SK-N-SH (cell line): ENCODE measurements around the gene CIPC. TPM values are rescaled to one million over a fixed set of nuclear protein-coding genes. Genes with fewer than 3 reads are reported as not detected.
A peak's percentile ranks its signal among the peaks of the same experiment; 100 is the strongest.

ENCODE experiments used
- CTCF ChIA-PET: fragments of 300-600, 350-600 bp; formaldehyde crosslinking; extraction: SDS; loops from one replicate; lab custom pipeline; 2021; lab: Yijun Ruan, JAX
- POLR2A ChIA-PET: fragments of 350-600 bp; sonication (Branson Sonifier 250); formaldehyde crosslinking; extraction: SDS; loops from one replicate; lab custom pipeline; 2020; ENCODE audit warnings: antibody characterized with exemption, inconsistent platforms; lab: Yijun Ruan, JAX
- DNase-seq: peaks from one replicate; pipeline ENCODE4 v3.0.0; 2012
- H2AFZ ChIP-seq: fragments of 200-600 bp; sonication (generic); 2 replicates; pipeline ENCODE4 v1.8.1; 2016; ENCODE audit warnings: antibody characterized with exemption, mild to moderate bottlenecking, low read depth
- H3F3A ChIP-seq: fragments of 200-600 bp; sonication (generic); replicated peaks from 2 replicates; pipeline ENCODE3; 2016; ENCODE audit warnings: antibody characterized with exemption, mild to moderate bottlenecking; ENCODE audit not compliant: insufficient read depth
- H3K27ac ChIP-seq, 2 experiments: fragments of 200-500 bp in 1 of 2; fragments of 200-600 bp in 1 of 2; sonication (Bioruptor generic) in 1 of 2; sonication (generic), shearing (Covaris generic) in 1 of 2; 2 replicates each; pipeline versions ENCODE4 v1.5.1 to v1.6.1; 2014 to 2016; ENCODE audit warnings: low read depth in 2 of 2, inconsistent platforms in 1 of 2, low read length in 1 of 2, mild to moderate bottlenecking in 1 of 2, mixed read lengths in 1 of 2
- H3K27me3 ChIP-seq: fragments of 200-600 bp; sonication (generic), shearing (Covaris generic); 2 replicates; pipeline ENCODE4 v1.6.1; 2016; ENCODE audit warnings: mixed run types; ENCODE audit not compliant: insufficient read depth
- H3K36me3 ChIP-seq, 2 experiments: fragments of 200-500 bp in 1 of 2; fragments of 200-600 bp in 1 of 2; sonication (Bioruptor generic) in 1 of 2; sonication (generic) in 1 of 2; replicated peaks in 1 of 2; 2 replicates each; pipeline versions ENCODE3 to v1.5.1; 2014 to 2016; ENCODE audit warnings: low read length in 1 of 2, mild to moderate bottlenecking in 1 of 2; ENCODE audit not compliant: insufficient read depth in 2 of 2, control insufficient read depth in 1 of 2
- H3K4me1 ChIP-seq, 2 experiments: fragments of 200-500 bp in 1 of 2; fragments of 200-600 bp in 1 of 2; sonication (Bioruptor generic) in 1 of 2; sonication (generic), shearing (Covaris generic) in 1 of 2; 2 replicates each; pipeline versions ENCODE4 v1.5.1 to v1.6.1; 2014 to 2016; ENCODE audit warnings: low read depth in 1 of 2, low read length in 1 of 2, mixed run types in 1 of 2; ENCODE audit not compliant: insufficient read depth in 2 of 2, control insufficient read depth in 1 of 2
- H3K4me2 ChIP-seq: fragments of 200-600 bp; sonication (generic), shearing (Covaris generic); 2 replicates; pipeline ENCODE4 v1.6.1; 2017; ENCODE audit warnings: mixed run types
- H3K4me3 ChIP-seq, 2 experiments: fragments of 200-500 bp in 1 of 2; fragments of 200-600 bp in 1 of 2; sonication (Bioruptor generic) in 1 of 2; sonication (generic), shearing (Covaris generic) in 1 of 2; 2 replicates each; pipeline versions ENCODE4 v1.5.1 to v1.8.1; 2014 to 2016; ENCODE audit warnings: low read depth in 2 of 2, inconsistent platforms in 1 of 2, low read length in 1 of 2, mild to moderate bottlenecking in 1 of 2, mixed read lengths in 1 of 2, moderate library complexity in 1 of 2
- H3K79me2 ChIP-seq: fragments of 200-600 bp; sonication (generic); 2 replicates; pipeline ENCODE4 v1.8.1; 2017; ENCODE audit warnings: mild to moderate bottlenecking; ENCODE audit not compliant: insufficient read depth
- H3K9ac ChIP-seq: fragments of 200-600 bp; sonication (generic); 2 replicates; pipeline ENCODE4 v1.6.1; 2017; ENCODE audit warnings: mixed run types
- H3K9me2 ChIP-seq: fragments of 200-600 bp; sonication (generic); 2 replicates; pipeline ENCODE4 v1.6.1; 2017; ENCODE audit warnings: mixed run types
- H3K9me3 ChIP-seq: fragments of 200-600 bp; sonication (generic); 2 replicates; pipeline ENCODE4 v1.6.1; 2017; ENCODE audit warnings: mixed run types, mild to moderate bottlenecking, moderate library complexity
- H4K20me1 ChIP-seq: fragments of 200-600 bp; sonication (generic); 2 replicates; pipeline ENCODE4 v1.6.1; 2017; ENCODE audit warnings: mild to moderate bottlenecking, mixed run types; ENCODE audit not compliant: insufficient read depth
- ELF1 ChIP-seq: IDR thresholded peaks from 2 replicates; pipeline ENCODE4 v1.4.0; 2012
- EP300 ChIP-seq, 2 experiments: IDR thresholded peaks; 2 replicates each; pipeline versions ENCODE4 v1.4.0 to v1.6.1; 2012; ENCODE audit warnings: borderline replicate concordance in 1 of 2, low read depth in 1 of 2, low read length in 1 of 2
- EZH2phosphoT487 ChIP-seq: fragments of 200-600 bp; sonication (generic); IDR thresholded peaks from 2 replicates; pipeline ENCODE4 v1.6.1; 2017; ENCODE audit warnings: low read depth, mixed run types, mild to moderate bottlenecking, antibody characterized with exemption, moderate library complexity, borderline replicate concordance
- FOXJ3 ChIP-seq: sonication (generic); formaldehyde crosslinking; IDR thresholded peaks from 2 replicates; pipeline ENCODE4 v1.5.1; 2020; ENCODE audit warnings: mild to moderate bottlenecking, missing genetic modification reagents
- FOXM1 ChIP-seq: IDR thresholded peaks from 2 replicates; pipeline ENCODE4 v1.4.0; 2012; ENCODE audit warnings: low read depth, mild to moderate bottlenecking
- GABPA ChIP-seq: IDR thresholded peaks from 2 replicates; pipeline ENCODE4 v1.4.0; 2012; ENCODE audit warnings: low read depth, mild to moderate bottlenecking
- GATA2 ChIP-seq: sonication (generic); formaldehyde crosslinking; IDR thresholded peaks from 2 replicates; pipeline ENCODE4 v1.5.0; 2020; ENCODE audit warnings: mild to moderate bottlenecking, missing genetic modification reagents
- MAX ChIP-seq: IDR thresholded peaks from 2 replicates; pipeline ENCODE4 v1.4.0; 2012; ENCODE audit warnings: low read depth
- NFIC ChIP-seq: IDR thresholded peaks from 2 replicates; pipeline ENCODE4 v1.4.0; 2012; ENCODE audit warnings: borderline replicate concordance
- PBX3 ChIP-seq: IDR thresholded peaks from 2 replicates; pipeline ENCODE4; 2012
- POLR2AphosphoS5 ChIP-seq: IDR thresholded peaks from 2 replicates; pipeline ENCODE4 v1.6.1; 2012; ENCODE audit warnings: low read depth, low read length
- RFX5 ChIP-seq: IDR thresholded peaks from 2 replicates; pipeline ENCODE4 v1.6.1; 2012; ENCODE audit warnings: mild to moderate bottlenecking, improper control_type of control experiment, low read length
- SIN3A ChIP-seq: IDR thresholded peaks from 2 replicates; pipeline ENCODE4 v1.6.1; 2012; ENCODE audit warnings: low read depth, mild to moderate bottlenecking, low read length, moderate library complexity, borderline replicate concordance
- SMC3 ChIP-seq: IDR thresholded peaks from 2 replicates; pipeline ENCODE4 v1.6.1; 2012; ENCODE audit warnings: low read depth, low read length, improper control_type of control experiment
- TAF1 ChIP-seq: IDR thresholded peaks from 2 replicates; pipeline ENCODE4 v1.6.1; 2012; ENCODE audit warnings: low read depth, mild to moderate bottlenecking, low read length, moderate library complexity, borderline replicate concordance
- TCF12 ChIP-seq: IDR thresholded peaks from 2 replicates; pipeline ENCODE4 v1.4.0; 2012
- TEAD4 ChIP-seq: IDR thresholded peaks from 2 replicates; pipeline ENCODE4 v1.4.0; 2012; ENCODE audit warnings: mild to moderate bottlenecking, borderline replicate concordance; ENCODE audit not compliant: insufficient read depth
- YY1 ChIP-seq: IDR thresholded peaks from 2 replicates; pipeline ENCODE4 v1.4.0; 2012; ENCODE audit warnings: low read depth, mild to moderate bottlenecking
- ZBTB33 ChIP-seq: IDR thresholded peaks from 2 replicates; pipeline ENCODE4 v1.4.0; 2012; ENCODE audit warnings: low read depth, borderline replicate concordance
- WGBS: methylation state at CpG from one replicate; pipeline ENCODE4 v1.1.6; 2017; ENCODE audit warnings: low lambda C conversion rate; 5-methylcytosine and 5-hydroxymethylcytosine counted together
- polyA plus RNA-seq, 3 experiments: library from polyadenylated mRNA; depleted of rRNA; stranded (reverse); fragments of >200 nt; gene quantifications; 2 replicates each; pipeline ENCODE4 v1.2.3, GENCODE V29; 2012
- TF ChIP-seq, protein P1 (sequence below): IDR thresholded peaks from 2 replicates; pipeline ENCODE4 v1.6.1; 2012; ENCODE audit warnings: mild to moderate bottlenecking, low read depth, low read length, moderate library complexity

CIPC gene
- polyA plus RNA-seq, 1 of the 3 experiments (the other 2 are of a cell fraction): 6.5 TPM

- POLR2A ChIA-PET: interaction anchor here (2.2 kb wide), 1 partner anchor 23 kb away, joined by 5 read pairs; the partner anchor contains the start of gene TMEM63C
- Histone ChIP-seq H3F3A (no peaks in the 10 kb centered on the region), H3K9me2 (no peaks in the 10 kb centered on the region), H3K79me2 (no peaks in the 10 kb centered on the region), H4K20me1 (no peaks in the 10 kb centered on the region), H3K36me3 (no peaks in the 10 kb centered on the region), H3K27ac (peak overlapping the region in 1 of 2 experiments; percentile 29; a peak in 2 of 4 replicates), H3K9me3 (no peaks in the 10 kb centered on the region), H3K9ac (no peak overlapping the region), H2AFZ (no peak overlapping the region), H3K4me2 (no peak overlapping the region)
- DNase-seq: no peak
- 80% methylated on average over 2 of the region's 2 CpGs for WGBS
- CTCF ChIA-PET: interaction anchor here (1.0 to 2.8 kb wide), 5 partner anchors 7 to 54 kb away, joined by 3 to 14 read pairs (median 3); no protein-coding TSS in a partner anchor
- TF ChIP-seq NFIC: no peak
- no peak for TF ChIP-seq POLR2AphosphoS5
- no peak for TF ChIP-seq MAX
- no peak for TF ChIP-seq YY1
- TF ChIP-seq RFX5: no peak
- TF ChIP-seq ZBTB33: no peak
- TF ChIP-seq EZH2phosphoT487: no peak
- no peak for TF ChIP-seq GATA2 (CRISPR knock-in tag)
- TF ChIP-seq, all 33 proteins: peak for 0
- no peak overlapping the region for H3K4me3 ChIP-seq
- H3K27me3 ChIP-seq: no peaks in the 10 kb centered on the region; the same call in 1 of the 2 replicates
- peaks cover 4 to 17% of the 10 kb centered on the region in 2 experiments; a peak in 1 of 4 replicates for H3K4me1 ChIP-seq
These were observed 60.8 kb downstream of the CIPC start for GRCh38 chr14:77158882-77159255.

- Histone ChIP-seq H3K79me2 (no peaks in the 10 kb centered on the region), H3F3A (no peaks in the 10 kb centered on the region), H3K4me2 (no peak overlapping the region), H3K27ac (no peak overlapping the region), H3K4me3 (no peak overlapping the region), H3K9me2 (no peaks in the 10 kb centered on the region), H4K20me1 (no peaks in the 10 kb centered on the region), H2AFZ (no peak overlapping the region), H3K36me3 (no peaks in the 10 kb centered on the region), H3K4me1 (peaks cover 4 to 14% of the 10 kb centered on the region in 2 experiments; a peak in 1 of 4 replicates), H3K27me3 (no peaks in the 10 kb centered on the region; the same call in 1 of the 2 replicates), H3K9ac (no peak overlapping the region), H3K9me3 (no peaks in the 10 kb centered on the region)
- no peak for DNase-seq
- POLR2A ChIA-PET: no interaction called here
- WGBS: 47% methylated on average over 4 of the region's 4 CpGs
- CTCF ChIA-PET: interaction anchor here (2.7 kb wide), 1 partner anchor 9 kb away, joined by 9 read pairs; no protein-coding TSS in a partner anchor
- TF ChIP-seq FOXM1 (no peak), GABPA (no peak), SMC3 (no peak), SIN3A (no peak), NFIC (no peak), FOXJ3 (no peak), PBX3 (no peak), TCF12 (no peak), EP300 (IDR thresholded peaks at IDR 0.05; ENCODE audit: borderline replicate concordance in 1 of 2, low read depth in 1 of 2, low read length in 1 of 2) (no peak), RFX5 (no peak), TAF1 (no peak), TEAD4 (no peak), EZH2phosphoT487 (no peak), ELF1 (no peak)
- TF ChIP-seq, protein P1, sequence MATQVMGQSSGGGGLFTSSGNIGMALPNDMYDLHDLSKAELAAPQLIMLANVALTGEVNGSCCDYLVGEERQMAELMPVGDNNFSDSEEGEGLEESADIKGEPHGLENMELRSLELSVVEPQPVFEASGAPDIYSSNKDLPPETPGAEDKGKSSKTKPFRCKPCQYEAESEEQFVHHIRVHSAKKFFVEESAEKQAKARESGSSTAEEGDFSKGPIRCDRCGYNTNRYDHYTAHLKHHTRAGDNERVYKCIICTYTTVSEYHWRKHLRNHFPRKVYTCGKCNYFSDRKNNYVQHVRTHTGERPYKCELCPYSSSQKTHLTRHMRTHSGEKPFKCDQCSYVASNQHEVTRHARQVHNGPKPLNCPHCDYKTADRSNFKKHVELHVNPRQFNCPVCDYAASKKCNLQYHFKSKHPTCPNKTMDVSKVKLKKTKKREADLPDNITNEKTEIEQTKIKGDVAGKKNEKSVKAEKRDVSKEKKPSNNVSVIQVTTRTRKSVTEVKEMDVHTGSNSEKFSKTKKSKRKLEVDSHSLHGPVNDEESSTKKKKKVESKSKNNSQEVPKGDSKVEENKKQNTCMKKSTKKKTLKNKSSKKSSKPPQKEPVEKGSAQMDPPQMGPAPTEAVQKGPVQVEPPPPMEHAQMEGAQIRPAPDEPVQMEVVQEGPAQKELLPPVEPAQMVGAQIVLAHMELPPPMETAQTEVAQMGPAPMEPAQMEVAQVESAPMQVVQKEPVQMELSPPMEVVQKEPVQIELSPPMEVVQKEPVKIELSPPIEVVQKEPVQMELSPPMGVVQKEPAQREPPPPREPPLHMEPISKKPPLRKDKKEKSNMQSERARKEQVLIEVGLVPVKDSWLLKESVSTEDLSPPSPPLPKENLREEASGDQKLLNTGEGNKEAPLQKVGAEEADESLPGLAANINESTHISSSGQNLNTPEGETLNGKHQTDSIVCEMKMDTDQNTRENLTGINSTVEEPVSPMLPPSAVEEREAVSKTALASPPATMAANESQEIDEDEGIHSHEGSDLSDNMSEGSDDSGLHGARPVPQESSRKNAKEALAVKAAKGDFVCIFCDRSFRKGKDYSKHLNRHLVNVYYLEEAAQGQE: no peak
These were observed 63.0 kb downstream of the CIPC start for GRCh38 chr14:77161011-77161410.
